AG10803 (cell line): ENCODE data around the gene KDF1.
"Not testable (repeated sequence)": the region's sequence is repeated elsewhere in the genome, so short reads cannot be mapped to it uniquely, and the experiment has no call there.

Source experiments
- DNase-seq: peaks from one replicate; pipeline ENCODE4 v3.0.0; 2010; ENCODE audit warnings: low read depth
- H3K4me3 ChIP-seq: 2 replicates; pipeline ENCODE4 v1.5.1; 2011; ENCODE audit warnings: mild to moderate bottlenecking, low read length, control low read depth
- CTCF ChIP-seq: conservative IDR thresholded peaks from 2 replicates; pipeline ENCODE4 v1.5.1; 2011; ENCODE audit warnings: mild to moderate bottlenecking, low read length, control low read depth, inconsistent platforms

The KDF1 gene

GRCh38 chr1:26951216-26951615, 9.1 kb downstream of the KDF1 start:
- TF ChIP-seq CTCF, result no peak
- no peak overlapping the region for H3K4me3 ChIP-seq
- no peak for DNase-seq

GRCh38 chr1:26950602-26951001, 9.7 kb downstream of the KDF1 start:
- no peak for TF ChIP-seq CTCF
- H3K4me3 ChIP-seq, result no peak overlapping the region
- no peak for DNase-seq

GRCh38 chr1:26949926-26950319, 10.3 kb downstream of the KDF1 start:
- no peak for DNase-seq
- no peak overlapping the region for H3K4me3 ChIP-seq
- no peak for TF ChIP-seq CTCF

GRCh38 chr1:26949266-26949925, 10.9 kb downstream of the KDF1 start:
- TF ChIP-seq CTCF, result no peak
- no peak for DNase-seq
- H3K4me3 ChIP-seq, result no peak overlapping the region

- H3K4me3 ChIP-seq, DNase-seq: not testable (repeated sequence)
Observed at GRCh38 chr1:26948725-26949057, 11.6 kb downstream of the KDF1 start.

- no peak for TF ChIP-seq CTCF
- no peak overlapping the region for H3K4me3 ChIP-seq
- DNase-seq, result no peak
Observed at GRCh38 chr1:26946270-26946669, 14.0 kb downstream of the KDF1 start.

GRCh38 chr1:26945728-26946127, 14.5 kb downstream of the KDF1 start:
- no peak overlapping the region for H3K4me3 ChIP-seq
- no peak for TF ChIP-seq CTCF
- no peak for DNase-seq

GRCh38 chr1:26945138-26945537, 15.1 kb downstream of the KDF1 start:
- no peak for DNase-seq
- TF ChIP-seq CTCF, result no peak
- H3K4me3 ChIP-seq, result no peak overlapping the region
